Transverse colon (tissue), 4 donors: ENCODE measurements around the gene TEX13A.

Experiments
- POLR2A ChIP-seq: fragments of 450-650 bp; IDR thresholded peaks from one replicate; pipeline ENCODE4 v1.6.1; 2016; ENCODE audit warnings: antibody characterized with exemption, mild to moderate bottlenecking, moderate library complexity
- POLR2AphosphoS5 ChIP-seq, 3 donors: sonication (generic); formaldehyde crosslinking; IDR thresholded peaks; one replicate each; pipeline ENCODE4 v1.6.1; 2016; ENCODE audit warnings: antibody characterized with exemption in 3 of 3
- TF ChIP-seq, protein P1 (sequence below), 5 experiments: fragments of 200-600 bp in 3 of 5; fragments of 450-650 bp in 2 of 5; sonication (generic) in 3 of 5; IDR thresholded peaks; 1 replicate in 2 of 5; 2 replicates in 3 of 5; pipeline ENCODE4 v1.5.1; 2016 to 2017; ENCODE audit warnings: antibody characterized with exemption in 5 of 5, inconsistent platforms in 3 of 5, mild to moderate bottlenecking in 2 of 5, moderate library complexity in 1 of 5

DNA sequence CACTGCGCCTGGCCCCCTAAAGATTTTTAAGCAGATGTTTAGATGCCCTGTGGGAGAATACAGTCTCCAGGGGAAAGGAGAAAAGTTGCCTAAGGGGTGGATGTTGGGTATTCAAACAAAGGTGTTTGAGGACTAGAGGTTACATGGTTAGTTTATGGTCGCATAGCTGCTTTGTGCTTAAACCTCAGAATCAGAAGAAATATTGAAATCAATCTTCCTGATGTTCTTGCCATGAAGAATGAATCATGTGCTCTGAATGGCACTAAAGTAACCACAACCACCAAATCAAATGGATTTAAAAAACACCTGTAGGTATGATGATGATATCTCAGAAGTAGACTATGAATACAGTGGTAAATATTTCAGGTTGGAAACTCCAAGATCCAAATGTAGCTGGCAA is 42.7 kb upstream of the TEX13A start:
- TF ChIP-seq, protein P1, sequence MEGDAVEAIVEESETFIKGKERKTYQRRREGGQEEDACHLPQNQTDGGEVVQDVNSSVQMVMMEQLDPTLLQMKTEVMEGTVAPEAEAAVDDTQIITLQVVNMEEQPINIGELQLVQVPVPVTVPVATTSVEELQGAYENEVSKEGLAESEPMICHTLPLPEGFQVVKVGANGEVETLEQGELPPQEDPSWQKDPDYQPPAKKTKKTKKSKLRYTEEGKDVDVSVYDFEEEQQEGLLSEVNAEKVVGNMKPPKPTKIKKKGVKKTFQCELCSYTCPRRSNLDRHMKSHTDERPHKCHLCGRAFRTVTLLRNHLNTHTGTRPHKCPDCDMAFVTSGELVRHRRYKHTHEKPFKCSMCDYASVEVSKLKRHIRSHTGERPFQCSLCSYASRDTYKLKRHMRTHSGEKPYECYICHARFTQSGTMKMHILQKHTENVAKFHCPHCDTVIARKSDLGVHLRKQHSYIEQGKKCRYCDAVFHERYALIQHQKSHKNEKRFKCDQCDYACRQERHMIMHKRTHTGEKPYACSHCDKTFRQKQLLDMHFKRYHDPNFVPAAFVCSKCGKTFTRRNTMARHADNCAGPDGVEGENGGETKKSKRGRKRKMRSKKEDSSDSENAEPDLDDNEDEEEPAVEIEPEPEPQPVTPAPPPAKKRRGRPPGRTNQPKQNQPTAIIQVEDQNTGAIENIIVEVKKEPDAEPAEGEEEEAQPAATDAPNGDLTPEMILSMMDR (IDR thresholded peaks at IDR 0.05), result no peak
- TF ChIP-seq POLR2AphosphoS5 (IDR thresholded peaks at IDR 0.05), result no peak
- no peak for TF ChIP-seq POLR2A
